Measurements from ENCODE around the gene MARCHF2. TPM values are rescaled to one million over a fixed set of nuclear protein-coding genes. Genes with fewer than 3 reads are reported as not detected.
A peak's percentile ranks its signal among the peaks of the same experiment; 100 is the strongest.

MARCHF2 gene
- polyA plus RNA-seq, 1 of the 3 experiments (the other 2 are of a cell fraction): 57.2 TPM

GRCh38 chr19:8393871-8394250, 19.2 kb upstream of the MARCHF2 start:
- H3K36me3 ChIP-seq (replicated peaks in 1 of 2; ENCODE audit: control insufficient read depth in 1 of 2, insufficient read depth in 2 of 2, low read length in 1 of 2): peaks cover 0 to 1% of the 10 kb centered on the region in 2 experiments
- H3K4me3 ChIP-seq (ENCODE audit: low read depth in 2 of 2, low read length in 1 of 2): no peak overlapping the region
- no peak overlapping the region for H3K4me2 ChIP-seq
- WGBS (ENCODE audit: low lambda C conversion rate): 81% methylated on average over 8 of the region's 8 CpGs
- CTCF ChIA-PET: interaction anchor here (1.9 to 8.0 kb wide), 2 partner anchors 19 to 40 kb away, joined by 8 to 78 read pairs; partner anchors contain the start of gene MARCHF2
- no peak for DNase-seq
- POLR2A ChIA-PET: no interaction called here
- peaks cover 14 to 36% of the 10 kb centered on the region in 2 experiments; a peak in 2 of 4 replicates for H3K4me1 ChIP-seq (ENCODE audit: control insufficient read depth in 1 of 2, insufficient read depth in 2 of 2, low read depth in 1 of 2, low read length in 1 of 2)
- peaks cover 90% of the 10 kb centered on the region for H3K79me2 ChIP-seq (ENCODE audit: insufficient read depth)
- TF ChIP-seq MEF2A (IDR thresholded peaks at IDR 0.05; ENCODE audit: borderline replicate concordance, low read depth): no peak
- no peak for TF ChIP-seq CHD2 (IDR thresholded peaks at IDR 0.05; ENCODE audit: low read length, partially characterized antibody)
- no peak for TF ChIP-seq TCF12 (IDR thresholded peaks at IDR 0.05)
- TF ChIP-seq GATA2 (CRISPR knock-in tag; IDR thresholded peaks at IDR 0.05): no peak
- no peak for TF ChIP-seq POLR2AphosphoS5 (IDR thresholded peaks at IDR 0.05; ENCODE audit: low read depth, low read length)
- TF ChIP-seq YY1 (IDR thresholded peaks at IDR 0.05; ENCODE audit: low read depth): no peak
- no peak for TF ChIP-seq TAF1 (IDR thresholded peaks at IDR 0.05; ENCODE audit: borderline replicate concordance, low read depth, low read length)
- TF ChIP-seq JUND (IDR thresholded peaks at IDR 0.05): no peak
- TF ChIP-seq TEAD4 (IDR thresholded peaks at IDR 0.05; ENCODE audit: borderline replicate concordance, insufficient read depth): no peak
- TF ChIP-seq CTCF (IDR thresholded peaks at IDR 0.05): no peak
- no peak for TF ChIP-seq ZBTB33 (IDR thresholded peaks at IDR 0.05; ENCODE audit: borderline replicate concordance, low read depth)
- H3K9me2 ChIP-seq: no peaks in the 10 kb centered on the region
- H3F3A ChIP-seq (replicated peaks; ENCODE audit: insufficient read depth): peaks cover 6% of the 10 kb centered on the region
- no peak overlapping the region for H3K9ac ChIP-seq
- H2AFZ ChIP-seq (ENCODE audit: low read depth): no peak overlapping the region
- H3K27ac ChIP-seq (ENCODE audit: low read depth in 2 of 2, low read length in 1 of 2): peak overlapping the region in 1 of 2 experiments; percentile 18; a peak in 1 of 4 replicates
- peaks cover 72% of the 10 kb centered on the region for H4K20me1 ChIP-seq (ENCODE audit: insufficient read depth)
- no peaks in the 10 kb centered on the region for H3K27me3 ChIP-seq (ENCODE audit: insufficient read depth)
- H3K9me3 ChIP-seq: no peaks in the 10 kb centered on the region

GRCh38 chr19:8395621-8396082, 17.5 kb upstream of the MARCHF2 start:
- no peaks in the 10 kb centered on the region for H3K27me3 ChIP-seq (ENCODE audit: insufficient read depth)
- H3K9me3 ChIP-seq: no peaks in the 10 kb centered on the region
- H3K4me1 ChIP-seq (ENCODE audit: control insufficient read depth in 1 of 2, insufficient read depth in 2 of 2, low read depth in 1 of 2, low read length in 1 of 2): peaks cover 9 to 36% of the 10 kb centered on the region in 2 experiments; a peak in 2 of 4 replicates
- ChIA-PET POLR2A (no interaction called here), CTCF (interaction anchor here (0.9 to 8.0 kb wide), 3 partner anchors 9 to 42 kb away, joined by 3 to 78 read pairs (median 5); no protein-coding TSS in a partner anchor)
- no peak overlapping the region for H3K27ac ChIP-seq (ENCODE audit: low read depth in 2 of 2, low read length in 1 of 2)
- no peak overlapping the region for H2AFZ ChIP-seq (ENCODE audit: low read depth)
- 90% methylated on average over 10 of the region's 14 CpGs for WGBS (ENCODE audit: low lambda C conversion rate)
- H3F3A ChIP-seq (replicated peaks; ENCODE audit: insufficient read depth): peaks cover 4% of the 10 kb centered on the region
- no peak overlapping the region for H3K4me2 ChIP-seq
- no peaks in the 10 kb centered on the region for H3K9me2 ChIP-seq
- TF ChIP-seq NFIC (IDR thresholded peaks at IDR 0.05; ENCODE audit: borderline replicate concordance) (no peak), SIN3A (IDR thresholded peaks at IDR 0.05; ENCODE audit: borderline replicate concordance, low read depth, low read length) (no peak), TAF1 (IDR thresholded peaks at IDR 0.05; ENCODE audit: borderline replicate concordance, low read depth, low read length) (no peak), EP300 (IDR thresholded peaks at IDR 0.05; ENCODE audit: borderline replicate concordance in 1 of 2, low read depth in 1 of 2, low read length in 1 of 2) (no peak), MXI1 (IDR thresholded peaks at IDR 0.05; ENCODE audit: low read depth, low read length) (no peak), USF2 (IDR thresholded peaks at IDR 0.05; ENCODE audit: borderline replicate concordance, low read depth, low read length) (no peak)
- H3K4me3 ChIP-seq (ENCODE audit: low read depth in 2 of 2, low read length in 1 of 2): no peak overlapping the region
- no peak overlapping the region for H3K9ac ChIP-seq
- H3K36me3 ChIP-seq (replicated peaks in 1 of 2; ENCODE audit: control insufficient read depth in 1 of 2, insufficient read depth in 2 of 2, low read length in 1 of 2): peaks cover 0 to 7% of the 10 kb centered on the region in 2 experiments
- H4K20me1 ChIP-seq (ENCODE audit: insufficient read depth): peaks cover 79% of the 10 kb centered on the region
- peaks cover 90% of the 10 kb centered on the region for H3K79me2 ChIP-seq (ENCODE audit: insufficient read depth)
- DNase-seq: no peak
